GM12878 (cell line): ENCODE results near the gene THADA. TPM values are rescaled to one million over a fixed set of nuclear protein-coding genes. Genes with fewer than 3 reads are reported as not detected.
A peak's percentile ranks its signal among the peaks of the same experiment; 100 is the strongest.

ENCODE experiments used
- EZH2 ChIP-seq: IDR thresholded peaks from 2 replicates; pipeline ENCODE4 v1.6.1; 2012; ENCODE audit warnings: low read depth, mild to moderate bottlenecking, control low read depth, inconsistent platforms, low read length, borderline replicate concordance; ENCODE audit not compliant: control insufficient read depth
- JUNB ChIP-seq: IDR thresholded peaks from 2 replicates; pipeline ENCODE4 v1.6.1; 2016; ENCODE audit warnings: antibody characterized with exemption, mild to moderate bottlenecking
- NFXL1 ChIP-seq: fragments of 450-650 bp; IDR thresholded peaks from 2 replicates; pipeline ENCODE4 v1.6.1; 2017; ENCODE audit warnings: antibody characterized with exemption, mild to moderate bottlenecking, borderline replicate concordance
- PAX5 ChIP-seq: IDR thresholded peaks from 2 replicates; pipeline ENCODE4 v1.6.1; 2011; ENCODE audit warnings: low read depth, low read length, borderline replicate concordance
- SIN3A ChIP-seq: IDR thresholded peaks from 2 replicates; pipeline ENCODE4 v1.6.1; 2012; ENCODE audit warnings: low read depth, low read length, improper control_type of control experiment
- polyA plus RNA-seq, 11 experiments: library from polyadenylated mRNA; depleted of rRNA in 4 of 11; unstranded in 6 of 11; stranded (reverse) in 5 of 11; fragments of >200 nt; fragmentation: Nextera tagmentation in 4 of 11; fragmentation: Illumina TruSeq in 1 of 11; extraction: Ambion mirVana in 4 of 11; extraction: Trizol in 1 of 11; gene quantifications; 1 replicate in 1 of 11; 2 replicates in 10 of 11; pipeline versions ENCODE4 v1.2.1 to v1.2.3, GENCODE V29; 2011 to 2016; ENCODE audit warnings: inconsistent platforms in 2 of 11, missing spikeins in 2 of 11, low read depth in 1 of 11
- total RNA-seq, 4 experiments: library from RNA; depleted of rRNA in 3 of 4; stranded (reverse); fragments of >200 nt in 3 of 4; fragmentation: Illumina TruSeq in 1 of 4; extraction: Trizol in 1 of 4; gene quantifications; 2 replicates each; pipeline versions ENCODE4 v1.2.1 to v1.2.3, GENCODE V29; 2013 to 2021
- TF ChIP-seq, protein P1 (sequence below): fragments of 450-650 bp; IDR thresholded peaks from 2 replicates; pipeline ENCODE4 v1.6.1; 2016; ENCODE audit warnings: mild to moderate bottlenecking
- TF ChIP-seq, protein P2 (sequence below): IDR thresholded peaks from 2 replicates; pipeline ENCODE4 v1.6.1; 2012; ENCODE audit warnings: low read depth, low read length, improper control_type of control experiment
- TF ChIP-seq, protein P3 (sequence below): fragments of 450-650 bp; IDR thresholded peaks from 2 replicates; pipeline ENCODE4 v1.6.1; 2016; ENCODE audit warnings: mild to moderate bottlenecking

Gene THADA
- total and polyA plus RNA-seq, 10 of the 15 experiments (the other 5 are each of a cell fraction or from before 2014, with no cell fraction given): 14.6 to 33.2 (median 23.2) TPM

DNA sequence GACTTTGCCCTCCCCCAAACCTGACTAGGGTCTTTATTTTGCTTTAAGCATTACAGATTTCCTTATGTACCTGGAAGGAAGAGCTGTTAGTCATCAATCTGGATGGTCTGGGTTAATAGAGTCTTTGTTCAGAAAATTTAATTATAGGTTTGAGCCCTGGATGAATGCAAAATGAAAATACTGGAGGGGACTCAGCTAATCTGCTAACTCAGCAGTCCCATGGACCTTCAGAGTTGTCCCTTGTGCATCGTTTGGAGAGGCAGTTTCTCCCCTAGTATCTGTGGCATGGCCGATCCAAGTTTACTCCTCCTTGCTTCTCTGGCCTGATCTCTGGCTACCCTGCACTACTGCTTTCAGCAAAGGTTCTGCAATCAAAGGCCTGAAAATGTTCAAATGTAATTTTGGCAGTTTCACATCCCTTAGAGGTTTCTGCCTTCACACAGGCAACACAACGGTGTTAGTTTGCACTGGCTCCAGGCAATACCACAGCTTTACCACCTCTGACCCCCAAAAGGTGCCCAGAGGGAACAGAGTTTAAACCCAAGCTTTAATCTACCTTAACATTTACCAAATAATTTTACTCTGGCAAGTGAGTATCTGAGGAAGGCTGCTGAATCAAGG lies 134.3 kb downstream of the THADA start (continued):
- TF ChIP-seq, protein P1, sequence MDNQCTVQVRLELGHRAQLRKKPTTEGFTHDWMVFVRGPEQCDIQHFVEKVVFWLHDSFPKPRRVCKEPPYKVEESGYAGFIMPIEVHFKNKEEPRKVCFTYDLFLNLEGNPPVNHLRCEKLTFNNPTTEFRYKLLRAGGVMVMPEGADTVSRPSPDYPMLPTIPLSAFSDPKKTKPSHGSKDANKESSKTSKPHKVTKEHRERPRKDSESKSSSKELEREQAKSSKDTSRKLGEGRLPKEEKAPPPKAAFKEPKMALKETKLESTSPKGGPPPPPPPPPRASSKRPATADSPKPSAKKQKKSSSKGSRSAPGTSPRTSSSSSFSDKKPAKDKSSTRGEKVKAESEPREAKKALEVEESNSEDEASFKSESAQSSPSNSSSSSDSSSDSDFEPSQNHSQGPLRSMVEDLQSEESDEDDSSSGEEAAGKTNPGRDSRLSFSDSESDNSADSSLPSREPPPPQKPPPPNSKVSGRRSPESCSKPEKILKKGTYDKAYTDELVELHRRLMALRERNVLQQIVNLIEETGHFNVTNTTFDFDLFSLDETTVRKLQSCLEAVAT: peak; percentile 57; the same call in 1 of the 2 replicates
- TF ChIP-seq JUNB: 0 out of 2 replicates have a peak, but pooled peaks have one; percentile 13
- no peak for TF ChIP-seq NFXL1
- TF ChIP-seq, protein P2, sequence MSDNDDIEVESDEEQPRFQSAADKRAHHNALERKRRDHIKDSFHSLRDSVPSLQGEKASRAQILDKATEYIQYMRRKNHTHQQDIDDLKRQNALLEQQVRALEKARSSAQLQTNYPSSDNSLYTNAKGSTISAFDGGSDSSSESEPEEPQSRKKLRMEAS: no peak
- TF ChIP-seq EZH2: no peak
- TF ChIP-seq, protein P3, sequence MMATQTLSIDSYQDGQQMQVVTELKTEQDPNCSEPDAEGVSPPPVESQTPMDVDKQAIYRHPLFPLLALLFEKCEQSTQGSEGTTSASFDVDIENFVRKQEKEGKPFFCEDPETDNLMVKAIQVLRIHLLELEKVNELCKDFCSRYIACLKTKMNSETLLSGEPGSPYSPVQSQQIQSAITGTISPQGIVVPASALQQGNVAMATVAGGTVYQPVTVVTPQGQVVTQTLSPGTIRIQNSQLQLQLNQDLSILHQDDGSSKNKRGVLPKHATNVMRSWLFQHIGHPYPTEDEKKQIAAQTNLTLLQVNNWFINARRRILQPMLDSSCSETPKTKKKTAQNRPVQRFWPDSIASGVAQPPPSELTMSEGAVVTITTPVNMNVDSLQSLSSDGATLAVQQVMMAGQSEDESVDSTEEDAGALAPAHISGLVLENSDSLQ: no peak
- 0 out of 2 replicates have a peak, but pooled peaks have one; percentile 56 for TF ChIP-seq PAX5
- TF ChIP-seq SIN3A: no peak
